ENCODE measurements around the gene PALLD. TPM values are rescaled to one million over a fixed set of nuclear protein-coding genes. Genes with fewer than 3 reads are reported as not detected.

PALLD gene
- total RNA-seq, 1 experiment from 2014 or later, result 23.7 TPM

DNA sequence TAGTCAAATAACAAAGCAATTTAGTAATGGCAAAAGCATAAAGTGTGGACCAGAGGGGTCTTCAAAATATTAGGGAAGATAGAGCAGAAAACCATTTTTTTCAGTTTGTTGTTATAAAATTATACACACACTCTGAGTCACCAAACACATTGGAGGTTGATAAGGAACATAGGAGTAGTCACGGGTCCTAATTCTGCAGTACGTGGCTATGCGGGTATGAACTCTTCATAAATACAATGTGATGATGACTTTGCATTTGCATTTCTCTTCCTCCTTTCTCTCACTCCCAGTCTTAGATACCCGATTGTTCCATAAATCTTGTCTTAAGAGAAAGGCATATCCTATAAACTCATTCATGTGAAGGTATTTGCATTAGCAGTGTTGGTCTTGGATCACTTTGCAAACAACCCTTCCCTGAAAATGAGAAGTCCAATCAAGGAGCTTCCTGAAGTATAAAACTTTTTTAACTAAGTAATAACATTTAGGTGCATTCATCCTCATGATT, 223.6 kb downstream of the PALLD start:
- Mint-ChIP-seq H3K27ac (no peak overlapping the region), H3K27me3 (ENCODE audit: low read depth) (peaks cover 16% of the 10 kb centered on the region), H3K36me3 (no peaks in the 10 kb centered on the region), H3K9me3 (peaks cover 8% of the 10 kb centered on the region), H3K4me3 (no peak overlapping the region), H3K4me1 (peaks cover 25% of the 10 kb centered on the region)
- ATAC-seq (no peak), DNase-seq (ENCODE audit: low spot score) (no peak)
- ChIA-PET CTCF (interaction anchor here (1.0 kb wide), 1 partner anchor 201 kb away, joined by 3 read pairs; no protein-coding TSS in a partner anchor), POLR2A (no interaction called here)
- no peak for TF ChIP-seq ELF4 (CRISPR knock-in tag; IDR thresholded peaks at IDR 0.05; ENCODE audit: low read depth)
- TF ChIP-seq ATF1 (CRISPR knock-in tag; IDR thresholded peaks at IDR 0.05), result no peak
- TF ChIP-seq, protein P1, sequence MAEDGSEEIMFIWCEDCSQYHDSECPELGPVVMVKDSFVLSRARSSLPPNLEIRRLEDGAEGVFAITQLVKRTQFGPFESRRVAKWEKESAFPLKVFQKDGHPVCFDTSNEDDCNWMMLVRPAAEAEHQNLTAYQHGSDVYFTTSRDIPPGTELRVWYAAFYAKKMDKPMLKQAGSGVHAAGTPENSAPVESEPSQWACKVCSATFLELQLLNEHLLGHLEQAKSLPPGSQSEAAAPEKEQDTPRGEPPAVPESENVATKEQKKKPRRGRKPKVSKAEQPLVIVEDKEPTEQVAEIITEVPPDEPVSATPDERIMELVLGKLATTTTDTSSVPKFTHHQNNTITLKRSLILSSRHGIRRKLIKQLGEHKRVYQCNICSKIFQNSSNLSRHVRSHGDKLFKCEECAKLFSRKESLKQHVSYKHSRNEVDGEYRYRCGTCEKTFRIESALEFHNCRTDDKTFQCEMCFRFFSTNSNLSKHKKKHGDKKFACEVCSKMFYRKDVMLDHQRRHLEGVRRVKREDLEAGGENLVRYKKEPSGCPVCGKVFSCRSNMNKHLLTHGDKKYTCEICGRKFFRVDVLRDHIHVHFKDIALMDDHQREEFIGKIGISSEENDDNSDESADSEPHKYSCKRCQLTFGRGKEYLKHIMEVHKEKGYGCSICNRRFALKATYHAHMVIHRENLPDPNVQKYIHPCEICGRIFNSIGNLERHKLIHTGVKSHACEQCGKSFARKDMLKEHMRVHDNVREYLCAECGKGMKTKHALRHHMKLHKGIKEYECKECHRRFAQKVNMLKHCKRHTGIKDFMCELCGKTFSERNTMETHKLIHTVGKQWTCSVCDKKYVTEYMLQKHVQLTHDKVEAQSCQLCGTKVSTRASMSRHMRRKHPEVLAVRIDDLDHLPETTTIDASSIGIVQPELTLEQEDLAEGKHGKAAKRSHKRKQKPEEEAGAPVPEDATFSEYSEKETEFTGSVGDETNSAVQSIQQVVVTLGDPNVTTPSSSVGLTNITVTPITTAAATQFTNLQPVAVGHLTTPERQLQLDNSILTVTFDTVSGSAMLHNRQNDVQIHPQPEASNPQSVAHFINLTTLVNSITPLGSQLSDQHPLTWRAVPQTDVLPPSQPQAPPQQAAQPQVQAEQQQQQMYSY (CRISPR knock-in tag; IDR thresholded peaks at IDR 0.05), result no peak
- TF ChIP-seq GTF2I (CRISPR knock-in tag; conservative IDR thresholded peaks at IDR 0.05), result no peak
- TF ChIP-seq, protein P2, sequence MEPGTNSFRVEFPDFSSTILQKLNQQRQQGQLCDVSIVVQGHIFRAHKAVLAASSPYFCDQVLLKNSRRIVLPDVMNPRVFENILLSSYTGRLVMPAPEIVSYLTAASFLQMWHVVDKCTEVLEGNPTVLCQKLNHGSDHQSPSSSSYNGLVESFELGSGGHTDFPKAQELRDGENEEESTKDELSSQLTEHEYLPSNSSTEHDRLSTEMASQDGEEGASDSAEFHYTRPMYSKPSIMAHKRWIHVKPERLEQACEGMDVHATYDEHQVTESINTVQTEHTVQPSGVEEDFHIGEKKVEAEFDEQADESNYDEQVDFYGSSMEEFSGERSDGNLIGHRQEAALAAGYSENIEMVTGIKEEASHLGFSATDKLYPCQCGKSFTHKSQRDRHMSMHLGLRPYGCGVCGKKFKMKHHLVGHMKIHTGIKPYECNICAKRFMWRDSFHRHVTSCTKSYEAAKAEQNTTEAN (CRISPR knock-in tag; IDR thresholded peaks at IDR 0.05), result no peak
- no peak for TF ChIP-seq NR3C1 (CRISPR knock-in tag; conservative IDR thresholded peaks at IDR 0.05; ENCODE audit: low read depth)
- TF ChIP-seq IRF2 (CRISPR knock-in tag; IDR thresholded peaks at IDR 0.05; ENCODE audit: borderline replicate concordance, low read depth), result no peak

DNA sequence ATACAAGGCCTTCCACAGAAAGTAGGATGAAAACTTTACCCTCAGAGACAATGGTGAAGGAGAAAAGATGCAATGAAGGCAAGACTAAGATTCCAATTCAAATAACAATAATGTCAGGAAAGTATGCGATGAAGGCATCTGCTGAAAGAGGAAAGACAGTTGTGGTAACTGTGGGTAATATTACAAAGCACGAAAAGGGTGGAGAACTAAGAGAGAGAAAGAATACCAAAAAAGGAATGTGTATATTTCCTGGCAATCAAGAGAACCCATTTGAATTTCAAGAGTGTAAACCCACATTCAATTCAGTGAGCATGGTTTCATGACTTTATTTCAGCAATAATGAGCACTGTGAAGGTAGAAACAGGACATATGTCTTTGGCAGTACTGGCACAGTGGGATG, 225.5 kb downstream of the PALLD start:
- DNase-seq (ENCODE audit: low spot score), result no peak
- Mint-ChIP-seq H3K27me3 (ENCODE audit: low read depth) (peaks cover 3% of the 10 kb centered on the region), H3K4me3 (no peak overlapping the region), H3K9me3 (peaks cover 20% of the 10 kb centered on the region), H3K4me1 (peaks cover 10% of the 10 kb centered on the region), H3K36me3 (peaks cover 12% of the 10 kb centered on the region), H3K27ac (no peak overlapping the region)
- POLR2A ChIA-PET, result no interaction called here
- CTCF ChIA-PET, result no interaction called here
- ATAC-seq, result no peak
- TF ChIP-seq MYBL2 (CRISPR knock-in tag; IDR thresholded peaks at IDR 0.05), result no peak
- TF ChIP-seq ZNF423 (CRISPR knock-in tag; IDR thresholded peaks at IDR 0.05), result no peak
- TF ChIP-seq, protein P3, sequence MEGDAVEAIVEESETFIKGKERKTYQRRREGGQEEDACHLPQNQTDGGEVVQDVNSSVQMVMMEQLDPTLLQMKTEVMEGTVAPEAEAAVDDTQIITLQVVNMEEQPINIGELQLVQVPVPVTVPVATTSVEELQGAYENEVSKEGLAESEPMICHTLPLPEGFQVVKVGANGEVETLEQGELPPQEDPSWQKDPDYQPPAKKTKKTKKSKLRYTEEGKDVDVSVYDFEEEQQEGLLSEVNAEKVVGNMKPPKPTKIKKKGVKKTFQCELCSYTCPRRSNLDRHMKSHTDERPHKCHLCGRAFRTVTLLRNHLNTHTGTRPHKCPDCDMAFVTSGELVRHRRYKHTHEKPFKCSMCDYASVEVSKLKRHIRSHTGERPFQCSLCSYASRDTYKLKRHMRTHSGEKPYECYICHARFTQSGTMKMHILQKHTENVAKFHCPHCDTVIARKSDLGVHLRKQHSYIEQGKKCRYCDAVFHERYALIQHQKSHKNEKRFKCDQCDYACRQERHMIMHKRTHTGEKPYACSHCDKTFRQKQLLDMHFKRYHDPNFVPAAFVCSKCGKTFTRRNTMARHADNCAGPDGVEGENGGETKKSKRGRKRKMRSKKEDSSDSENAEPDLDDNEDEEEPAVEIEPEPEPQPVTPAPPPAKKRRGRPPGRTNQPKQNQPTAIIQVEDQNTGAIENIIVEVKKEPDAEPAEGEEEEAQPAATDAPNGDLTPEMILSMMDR (IDR thresholded peaks at IDR 0.05), result no peak
- TF ChIP-seq, protein P4, sequence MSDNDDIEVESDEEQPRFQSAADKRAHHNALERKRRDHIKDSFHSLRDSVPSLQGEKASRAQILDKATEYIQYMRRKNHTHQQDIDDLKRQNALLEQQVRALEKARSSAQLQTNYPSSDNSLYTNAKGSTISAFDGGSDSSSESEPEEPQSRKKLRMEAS (CRISPR knock-in tag; IDR thresholded peaks at IDR 0.05), result no peak
- TF ChIP-seq FOXJ3 (CRISPR knock-in tag; IDR thresholded peaks at IDR 0.05; ENCODE audit: borderline replicate concordance), result no peak
- TF ChIP-seq ZNF416 (CRISPR knock-in tag; IDR thresholded peaks at IDR 0.05), result no peak
- TF ChIP-seq TP53 (CRISPR knock-in tag; IDR thresholded peaks at IDR 0.05), result no peak
- no peak for TF ChIP-seq RORB (CRISPR knock-in tag; IDR thresholded peaks at IDR 0.05)
- TF ChIP-seq, protein P5, sequence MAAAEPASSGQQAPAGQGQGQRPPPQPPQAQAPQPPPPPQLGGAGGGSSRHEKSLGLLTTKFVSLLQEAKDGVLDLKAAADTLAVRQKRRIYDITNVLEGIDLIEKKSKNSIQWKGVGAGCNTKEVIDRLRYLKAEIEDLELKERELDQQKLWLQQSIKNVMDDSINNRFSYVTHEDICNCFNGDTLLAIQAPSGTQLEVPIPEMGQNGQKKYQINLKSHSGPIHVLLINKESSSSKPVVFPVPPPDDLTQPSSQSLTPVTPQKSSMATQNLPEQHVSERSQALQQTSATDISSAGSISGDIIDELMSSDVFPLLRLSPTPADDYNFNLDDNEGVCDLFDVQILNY (CRISPR knock-in tag; IDR thresholded peaks at IDR 0.05), result no peak
- TF ChIP-seq, protein P6, sequence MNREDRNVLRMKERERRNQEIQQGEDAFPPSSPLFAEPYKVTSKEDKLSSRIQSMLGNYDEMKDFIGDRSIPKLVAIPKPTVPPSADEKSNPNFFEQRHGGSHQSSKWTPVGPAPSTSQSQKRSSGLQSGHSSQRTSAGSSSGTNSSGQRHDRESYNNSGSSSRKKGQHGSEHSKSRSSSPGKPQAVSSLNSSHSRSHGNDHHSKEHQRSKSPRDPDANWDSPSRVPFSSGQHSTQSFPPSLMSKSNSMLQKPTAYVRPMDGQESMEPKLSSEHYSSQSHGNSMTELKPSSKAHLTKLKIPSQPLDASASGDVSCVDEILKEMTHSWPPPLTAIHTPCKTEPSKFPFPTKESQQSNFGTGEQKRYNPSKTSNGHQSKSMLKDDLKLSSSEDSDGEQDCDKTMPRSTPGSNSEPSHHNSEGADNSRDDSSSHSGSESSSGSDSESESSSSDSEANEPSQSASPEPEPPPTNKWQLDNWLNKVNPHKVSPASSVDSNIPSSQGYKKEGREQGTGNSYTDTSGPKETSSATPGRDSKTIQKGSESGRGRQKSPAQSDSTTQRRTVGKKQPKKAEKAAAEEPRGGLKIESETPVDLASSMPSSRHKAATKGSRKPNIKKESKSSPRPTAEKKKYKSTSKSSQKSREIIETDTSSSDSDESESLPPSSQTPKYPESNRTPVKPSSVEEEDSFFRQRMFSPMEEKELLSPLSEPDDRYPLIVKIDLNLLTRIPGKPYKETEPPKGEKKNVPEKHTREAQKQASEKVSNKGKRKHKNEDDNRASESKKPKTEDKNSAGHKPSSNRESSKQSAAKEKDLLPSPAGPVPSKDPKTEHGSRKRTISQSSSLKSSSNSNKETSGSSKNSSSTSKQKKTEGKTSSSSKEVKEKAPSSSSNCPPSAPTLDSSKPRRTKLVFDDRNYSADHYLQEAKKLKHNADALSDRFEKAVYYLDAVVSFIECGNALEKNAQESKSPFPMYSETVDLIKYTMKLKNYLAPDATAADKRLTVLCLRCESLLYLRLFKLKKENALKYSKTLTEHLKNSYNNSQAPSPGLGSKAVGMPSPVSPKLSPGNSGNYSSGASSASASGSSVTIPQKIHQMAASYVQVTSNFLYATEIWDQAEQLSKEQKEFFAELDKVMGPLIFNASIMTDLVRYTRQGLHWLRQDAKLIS (CRISPR knock-in tag; IDR thresholded peaks at IDR 0.05; ENCODE audit: borderline replicate concordance), result no peak
- TF ChIP-seq SMAD4 (CRISPR knock-in tag; IDR thresholded peaks at IDR 0.05), result no peak
- TF ChIP-seq, protein P7, sequence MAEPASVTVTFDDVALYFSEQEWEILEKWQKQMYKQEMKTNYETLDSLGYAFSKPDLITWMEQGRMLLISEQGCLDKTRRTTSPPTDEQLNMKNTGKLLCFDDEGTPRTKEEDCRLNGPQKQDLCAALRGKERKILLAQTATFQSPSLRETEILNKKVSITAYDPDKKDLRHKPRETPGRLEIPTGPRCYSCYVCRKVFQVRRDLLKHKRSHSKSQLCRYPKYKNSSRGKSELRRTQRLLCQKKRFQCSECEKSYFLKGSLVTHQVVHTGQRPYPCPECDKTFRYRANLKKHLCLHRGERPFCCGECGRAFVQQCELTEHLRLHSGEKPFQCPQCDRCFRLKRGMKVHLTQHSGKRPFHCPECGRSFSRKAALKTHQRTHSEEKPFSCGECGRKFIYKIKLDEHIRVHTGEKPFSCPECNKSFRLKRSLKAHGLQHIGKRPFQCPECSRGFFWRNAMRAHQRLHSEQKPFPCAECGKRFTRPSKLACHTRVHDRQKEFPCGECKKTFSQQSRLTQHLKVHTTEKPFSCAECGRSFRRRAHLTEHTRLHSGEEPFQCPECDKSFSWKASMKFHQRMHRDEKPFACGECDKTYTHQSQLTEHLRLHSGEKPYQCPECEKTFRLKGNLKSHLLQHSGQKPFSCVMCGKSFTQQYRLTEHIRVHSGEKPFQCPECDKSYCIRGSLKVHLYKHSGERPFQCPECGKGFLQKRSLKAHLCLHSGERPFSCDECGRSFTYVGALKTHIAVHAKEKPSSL (CRISPR knock-in tag; conservative IDR thresholded peaks at IDR 0.05), result no peak
- no peak for TF ChIP-seq TCF7 (CRISPR knock-in tag; IDR thresholded peaks at IDR 0.05; ENCODE audit: low read depth)
- no peak for TF ChIP-seq CREM (CRISPR knock-in tag; IDR thresholded peaks at IDR 0.05)

All from WTC11 (cell line).